ENCODE data around the gene CDO1. TPM values are rescaled to one million over a fixed set of nuclear protein-coding genes. Genes with fewer than 3 reads are reported as not detected.

Gene CDO1
- total RNA-seq, 1 donor from 2014 or later = 13.1 TPM

DNA sequence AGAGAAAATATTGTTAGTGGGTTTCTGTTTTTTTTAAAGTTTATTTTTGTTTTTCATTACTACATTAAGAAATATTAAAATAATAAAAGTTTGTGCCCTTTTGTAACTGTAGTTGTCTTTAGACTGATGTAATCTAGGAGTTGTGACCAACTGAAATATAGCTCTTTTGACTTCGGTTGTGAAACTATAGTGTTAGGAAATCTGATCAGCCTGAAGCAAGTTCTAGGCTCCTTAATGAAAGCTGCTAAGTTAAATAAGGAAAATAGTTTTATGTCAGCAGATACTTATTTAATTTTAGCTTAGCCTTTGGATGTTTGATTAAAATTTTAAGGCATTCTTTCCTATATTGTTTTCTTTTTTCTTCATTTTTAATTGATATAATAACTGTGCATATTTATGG is 39.5 kb upstream of the CDO1 start:
- TF ChIP-seq, protein P1, sequence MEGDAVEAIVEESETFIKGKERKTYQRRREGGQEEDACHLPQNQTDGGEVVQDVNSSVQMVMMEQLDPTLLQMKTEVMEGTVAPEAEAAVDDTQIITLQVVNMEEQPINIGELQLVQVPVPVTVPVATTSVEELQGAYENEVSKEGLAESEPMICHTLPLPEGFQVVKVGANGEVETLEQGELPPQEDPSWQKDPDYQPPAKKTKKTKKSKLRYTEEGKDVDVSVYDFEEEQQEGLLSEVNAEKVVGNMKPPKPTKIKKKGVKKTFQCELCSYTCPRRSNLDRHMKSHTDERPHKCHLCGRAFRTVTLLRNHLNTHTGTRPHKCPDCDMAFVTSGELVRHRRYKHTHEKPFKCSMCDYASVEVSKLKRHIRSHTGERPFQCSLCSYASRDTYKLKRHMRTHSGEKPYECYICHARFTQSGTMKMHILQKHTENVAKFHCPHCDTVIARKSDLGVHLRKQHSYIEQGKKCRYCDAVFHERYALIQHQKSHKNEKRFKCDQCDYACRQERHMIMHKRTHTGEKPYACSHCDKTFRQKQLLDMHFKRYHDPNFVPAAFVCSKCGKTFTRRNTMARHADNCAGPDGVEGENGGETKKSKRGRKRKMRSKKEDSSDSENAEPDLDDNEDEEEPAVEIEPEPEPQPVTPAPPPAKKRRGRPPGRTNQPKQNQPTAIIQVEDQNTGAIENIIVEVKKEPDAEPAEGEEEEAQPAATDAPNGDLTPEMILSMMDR (IDR thresholded peaks at IDR 0.05; ENCODE audit: unreplicated experiment) = no peak
- Mint-ChIP-seq H3K9me3 (peaks cover 16% of the 10 kb centered on the region), H3K27ac (no peak overlapping the region), H3K4me3 (no peak overlapping the region), H3K4me1 (peaks cover 18% of the 10 kb centered on the region), H3K36me3 (peaks cover 13% of the 10 kb centered on the region), H3K27me3 (ENCODE audit: low read depth) (no peaks in the 10 kb centered on the region)
- no peak for DNase-seq (ENCODE audit: low spot score in 2 of 2, unreplicated experiment in 2 of 2)

DNA sequence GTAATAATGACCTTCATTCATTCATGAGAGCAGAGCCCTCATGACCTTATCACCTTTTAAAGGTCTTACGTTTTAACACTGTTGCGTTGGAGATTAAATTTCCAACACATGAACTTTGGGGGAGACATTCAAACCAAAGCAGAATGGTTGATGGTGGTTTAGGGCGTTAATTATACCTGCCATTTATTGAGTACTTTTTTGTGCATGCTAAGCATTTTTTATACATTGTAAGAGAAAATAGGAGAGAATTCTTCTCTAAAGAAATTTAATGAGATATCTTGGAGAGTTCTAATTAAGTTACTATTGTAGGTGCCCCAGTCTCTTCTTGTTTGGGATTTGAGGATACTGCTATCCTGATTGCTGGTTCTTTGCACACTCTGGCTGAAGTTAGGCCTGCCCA is 37.7 kb upstream of the CDO1 start:
- TF ChIP-seq, protein P1 (IDR thresholded peaks at IDR 0.05; ENCODE audit: unreplicated experiment) = no peak
- H3K36me3 Mint-ChIP-seq = peaks cover 13% of the 10 kb centered on the region
- peaks cover 16% of the 10 kb centered on the region for H3K9me3 Mint-ChIP-seq
- no peak overlapping the region for H3K27ac Mint-ChIP-seq
- no peaks in the 10 kb centered on the region for H3K27me3 Mint-ChIP-seq (ENCODE audit: low read depth)
- H3K4me1 Mint-ChIP-seq = peaks cover 24% of the 10 kb centered on the region
- H3K4me3 Mint-ChIP-seq = no peak overlapping the region
- DNase-seq (ENCODE audit: low spot score in 2 of 2, unreplicated experiment in 2 of 2) = no peak

DNA sequence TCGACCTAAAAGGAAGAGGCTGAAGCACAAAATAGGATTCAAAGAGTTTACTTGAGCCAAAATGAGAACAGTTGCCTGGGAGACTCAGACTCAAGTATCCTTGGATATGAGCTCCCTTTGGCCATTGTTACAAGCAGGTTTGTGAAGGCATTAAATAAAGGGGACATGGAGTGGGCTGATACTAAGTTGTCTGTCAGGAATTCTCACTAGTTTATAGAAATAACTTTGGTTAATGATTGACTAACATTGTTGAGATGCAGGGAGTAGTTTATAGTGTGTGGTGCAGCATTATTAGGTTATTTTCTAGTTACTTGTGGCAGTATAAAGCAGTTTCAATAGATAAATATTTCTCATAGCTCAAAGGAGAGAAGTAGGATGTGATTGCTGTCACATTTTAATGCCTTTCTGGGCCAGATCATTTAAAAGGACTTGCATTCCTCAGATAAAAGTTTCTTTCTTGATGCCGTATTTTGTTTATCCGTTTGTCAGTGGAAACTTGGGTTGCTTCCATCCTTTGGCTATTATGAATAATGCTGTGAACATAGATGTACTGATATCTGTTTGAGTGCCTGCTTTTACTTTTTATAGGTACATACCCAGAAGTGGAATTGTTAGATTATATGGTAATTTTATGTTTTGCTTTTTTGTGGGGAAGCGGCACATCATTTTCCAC is 34.4 kb upstream of the CDO1 start:
- Mint-ChIP-seq H3K36me3 (peaks cover 13% of the 10 kb centered on the region), H3K27me3 (ENCODE audit: low read depth) (no peaks in the 10 kb centered on the region), H3K4me3 (no peak overlapping the region), H3K4me1 (peaks cover 8% of the 10 kb centered on the region), H3K9me3 (peaks cover 16% of the 10 kb centered on the region), H3K27ac (peak overlapping the region; percentile 13)
- no peak for DNase-seq (ENCODE audit: low spot score in 2 of 2, unreplicated experiment in 2 of 2)
- TF ChIP-seq, protein P1 (IDR thresholded peaks at IDR 0.05; ENCODE audit: unreplicated experiment) = no peak

DNA sequence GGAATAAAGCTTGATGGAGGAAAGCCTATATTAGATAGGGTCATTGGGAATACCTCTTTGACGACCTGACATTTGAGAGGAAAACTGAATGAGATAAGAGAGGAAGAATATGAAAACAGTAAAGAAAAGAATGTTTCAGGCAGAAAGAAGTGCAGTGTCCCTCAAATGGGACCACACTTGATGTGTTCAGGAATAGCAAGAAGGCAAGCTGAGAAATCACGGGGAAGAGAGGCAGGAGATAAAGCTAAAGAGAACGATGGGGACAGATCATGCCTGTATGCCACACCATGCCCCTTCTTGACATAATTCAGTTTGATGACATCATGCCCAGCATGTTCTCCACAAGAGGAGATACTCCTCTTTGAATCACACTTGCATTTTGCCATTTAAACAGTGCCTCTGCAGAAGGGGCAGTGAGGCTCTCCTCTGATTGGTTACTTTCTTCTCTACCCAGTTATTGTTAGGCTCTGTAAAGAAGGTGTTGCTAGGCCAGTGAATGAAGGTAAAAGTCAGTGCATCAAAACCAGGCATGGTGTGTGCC is 32.9 kb upstream of the CDO1 start:
- H3K36me3 Mint-ChIP-seq = peaks cover 11% of the 10 kb centered on the region

DNA sequence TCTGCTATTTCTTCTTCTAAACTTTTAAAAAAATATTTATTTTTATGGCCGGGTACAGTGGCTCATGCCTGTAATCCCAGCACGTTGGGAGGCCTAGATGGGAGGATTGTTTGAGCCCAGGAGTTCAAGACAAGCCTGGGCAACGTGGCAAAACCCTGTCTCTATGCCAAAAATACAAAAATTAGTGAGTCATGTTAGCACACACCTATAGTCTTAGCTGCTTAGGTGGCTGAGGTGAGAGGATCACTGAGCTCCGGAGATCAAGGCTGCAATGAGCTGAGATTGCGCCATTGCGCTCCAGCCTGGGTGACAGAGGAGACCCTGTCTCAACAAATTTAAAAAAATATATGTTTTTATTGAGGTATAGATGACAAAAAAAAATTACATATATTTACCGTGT is 30.8 kb upstream of the CDO1 start:
- no peak for DNase-seq (ENCODE audit: low spot score in 2 of 2, unreplicated experiment in 2 of 2)
- H3K4me1 Mint-ChIP-seq = peaks cover 28% of the 10 kb centered on the region
- H3K4me3 Mint-ChIP-seq = no peak overlapping the region
- H3K9me3 Mint-ChIP-seq = no peaks in the 10 kb centered on the region
- TF ChIP-seq, protein P1 (IDR thresholded peaks at IDR 0.05; ENCODE audit: unreplicated experiment) = no peak
- no peaks in the 10 kb centered on the region for H3K36me3 Mint-ChIP-seq
- H3K27ac Mint-ChIP-seq = no peak overlapping the region
- H3K27me3 Mint-ChIP-seq (ENCODE audit: low read depth) = no peaks in the 10 kb centered on the region

More for the DNA sequence above, 32.9 kb upstream of the CDO1 start:
- Mint-ChIP-seq H3K27ac (no peak overlapping the region), H3K4me1 (peaks cover 13% of the 10 kb centered on the region), H3K4me3 (no peak overlapping the region), H3K27me3 (ENCODE audit: low read depth) (no peaks in the 10 kb centered on the region), H3K9me3 (peaks cover 12% of the 10 kb centered on the region)
- no peak for DNase-seq (ENCODE audit: low spot score in 2 of 2, unreplicated experiment in 2 of 2)
- TF ChIP-seq, protein P1 (IDR thresholded peaks at IDR 0.05; ENCODE audit: unreplicated experiment) = no peak
